OCI-LY7 (cell line): Measurements from ENCODE around the gene RASGRP2. TPM values are rescaled to one million over a fixed set of nuclear protein-coding genes. Genes with fewer than 3 reads are reported as not detected.

Experiments used
- BruUV-seq: library from RNA; stranded (reverse); fragments of 400-500 nt; replicated peaks from 2 replicates; lab custom pipeline; 2021; lab: Mats Ljungman, UMichigan
- CTCF ChIA-PET: fragments of 300-600 bp; sonication (Branson Sonifier 250); formaldehyde crosslinking; loops from one replicate; lab custom pipeline; 2022; ENCODE audit warnings: antibody characterized with exemption; ENCODE audit not compliant: unreplicated experiment; lab: Charles Lee
- POLR2A ChIA-PET: fragments of 300-600 bp; sonication (Branson Sonifier 250); formaldehyde crosslinking; loops from one replicate; lab custom pipeline; 2022; ENCODE audit warnings: antibody characterized with exemption; lab: Charles Lee
- DNase-seq: peaks from one replicate; pipeline ENCODE4 v3.0.0-alpha.2; 2015; ENCODE audit warnings: low spot score
- H2AFZ ChIP-seq: fragments of 200-600 bp; sonication (generic), shearing (Covaris generic); 2 replicates; pipeline ENCODE4 v1.6.1; 2014; ENCODE audit warnings: mild to moderate bottlenecking, antibody characterized with exemption, low read length, moderate library complexity
- H3K27ac ChIP-seq: fragments of 200-600 bp; sonication (generic); 2 replicates; pipeline ENCODE4 v1.5.1; 2014; ENCODE audit warnings: mixed run types, low read depth, mild to moderate bottlenecking, moderate library complexity, low read length, inconsistent platforms; ENCODE audit not compliant: poor library complexity, severe bottlenecking
- H3K36me3 ChIP-seq: fragments of 200-600 bp; sonication (generic); 2 replicates; pipeline ENCODE4 v1.6.1; 2014; ENCODE audit warnings: mild to moderate bottlenecking, antibody characterized with exemption, low read length, moderate library complexity, mixed read lengths; ENCODE audit not compliant: insufficient read depth
- H3K4me1 ChIP-seq: fragments of 200-600 bp; sonication (generic); 2 replicates; pipeline ENCODE4 v1.5.1; 2014; ENCODE audit warnings: mild to moderate bottlenecking, low read length; ENCODE audit not compliant: insufficient read depth, poor library complexity, severe bottlenecking
- H3K4me2 ChIP-seq: fragments of 200-600 bp; sonication (generic); 2 replicates; pipeline ENCODE4 v1.6.1; 2014; ENCODE audit warnings: mild to moderate bottlenecking, low read length
- H3K4me3 ChIP-seq: fragments of 200-600 bp; sonication (generic); 2 replicates; pipeline ENCODE4 v1.5.1; 2014; ENCODE audit warnings: mild to moderate bottlenecking, low read depth, low read length; ENCODE audit not compliant: poor library complexity, severe bottlenecking
- H3K79me2 ChIP-seq: fragments of 200-600 bp; sonication (generic); 2 replicates; pipeline ENCODE4 v1.6.1; 2016; ENCODE audit warnings: low read depth, mild to moderate bottlenecking, low read length, moderate library complexity, mixed read lengths; ENCODE audit not compliant: insufficient read depth
- H3K9me2 ChIP-seq: fragments of 200-600 bp; sonication (generic); 2 replicates; pipeline ENCODE4 v1.6.1; 2016; ENCODE audit warnings: mild to moderate bottlenecking, low read length, mixed read lengths; ENCODE audit not compliant: insufficient read depth
- H3K9me3 ChIP-seq: fragments of 200-600 bp; sonication (generic); 2 replicates; pipeline ENCODE4 v1.6.1; 2014; ENCODE audit warnings: mild to moderate bottlenecking, mixed run types, low read length, mixed read lengths
- H4K20me1 ChIP-seq: fragments of 200-600 bp; sonication (generic); 2 replicates; pipeline ENCODE4 v1.6.1; 2014; ENCODE audit warnings: mild to moderate bottlenecking, antibody characterized with exemption, low read length, moderate library complexity, mixed read lengths; ENCODE audit not compliant: insufficient read depth
- CTCF ChIP-seq: fragments of 200-600 bp; sonication (generic); conservative IDR thresholded peaks from 2 replicates; pipeline ENCODE4 v1.5.1; 2014; ENCODE audit warnings: mild to moderate bottlenecking, antibody characterized with exemption, low read length, moderate library complexity, mixed read lengths
- EZH2phosphoT487 ChIP-seq: fragments of 200-600 bp; sonication (generic); IDR thresholded peaks from 2 replicates; pipeline ENCODE4 v1.6.1; 2018; ENCODE audit warnings: low read depth, borderline replicate concordance, mild to moderate bottlenecking, mixed run types, antibody characterized with exemption, low read length, moderate library complexity, mixed read lengths
- intact Hi-C: fragments of 100-400 bp; cut with micrococcal nuclease; formaldehyde crosslinking; loops from one replicate; pipeline ENCODE4 v1.10.0; 2022; ENCODE audit not compliant: unreplicated experiment
- total RNA-seq, 2 experiments: library from RNA; depleted of rRNA in 1 of 2; stranded (reverse); fragments of >200 nt in 1 of 2; shearing (Covaris generic) in 1 of 2; gene quantifications; 2 replicates each; pipeline ENCODE4 v1.2.3, GENCODE V29; 2014 to 2022

The RASGRP2 gene
- total RNA-seq, 2 experiments from 2014 or later: 127 to 195 TPM

DNA sequence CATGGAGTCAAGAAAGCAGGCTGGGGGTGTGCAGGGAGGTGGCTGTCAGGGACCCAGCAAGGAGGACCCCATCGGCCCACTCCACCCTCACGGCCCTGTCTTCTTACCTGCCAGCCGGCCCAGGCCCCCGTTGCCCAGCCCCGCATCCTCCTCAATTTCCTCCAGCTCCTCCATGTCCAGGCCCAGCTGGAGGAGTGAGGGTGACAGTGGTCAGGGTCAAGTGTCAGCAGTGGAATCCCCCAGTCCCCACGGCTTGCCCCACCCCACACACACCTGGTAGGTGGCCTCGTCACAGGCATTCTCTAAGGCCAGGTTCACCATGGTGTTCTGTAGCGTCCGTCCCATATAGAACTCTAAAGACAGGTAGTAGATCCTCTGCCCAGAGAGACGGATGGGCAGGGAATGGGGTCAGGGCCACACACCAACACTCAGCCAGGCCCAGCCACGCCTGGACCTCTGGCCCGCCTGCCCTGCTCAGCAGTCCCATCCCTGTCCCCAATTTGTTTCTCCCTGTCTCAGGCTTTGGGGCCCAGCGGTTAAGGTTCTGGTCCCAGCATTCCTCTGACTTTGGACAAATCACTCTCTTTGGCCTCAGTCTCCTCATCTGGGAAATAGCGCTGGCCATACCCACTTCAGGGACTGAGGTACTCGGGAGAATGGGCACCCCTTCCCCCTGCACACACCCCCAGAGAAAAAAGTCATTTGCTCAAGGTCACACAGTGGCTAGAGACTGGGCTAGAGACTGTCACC lies 14.6 kb upstream of the RASGRP2 start:
- ChIA-PET CTCF (no interaction called here), POLR2A (no interaction called here)
- Histone ChIP-seq H2AFZ (no peak overlapping the region), H3K79me2 (no peaks in the 10 kb centered on the region), H3K27ac (no peak overlapping the region), H4K20me1 (no peaks in the 10 kb centered on the region), H3K36me3 (peaks cover 18% of the 10 kb centered on the region), H3K9me2 (no peaks in the 10 kb centered on the region), H3K9me3 (no peaks in the 10 kb centered on the region), H3K4me1 (peaks cover 29% of the 10 kb centered on the region), H3K4me3 (no peak overlapping the region), H3K4me2 (no peak overlapping the region)
- DNase-seq: no peak
- intact Hi-C loops: no loop called here
- BruUV-seq: no TSS peak
- no peak for TF ChIP-seq EZH2phosphoT487
- no peak for TF ChIP-seq CTCF

DNA sequence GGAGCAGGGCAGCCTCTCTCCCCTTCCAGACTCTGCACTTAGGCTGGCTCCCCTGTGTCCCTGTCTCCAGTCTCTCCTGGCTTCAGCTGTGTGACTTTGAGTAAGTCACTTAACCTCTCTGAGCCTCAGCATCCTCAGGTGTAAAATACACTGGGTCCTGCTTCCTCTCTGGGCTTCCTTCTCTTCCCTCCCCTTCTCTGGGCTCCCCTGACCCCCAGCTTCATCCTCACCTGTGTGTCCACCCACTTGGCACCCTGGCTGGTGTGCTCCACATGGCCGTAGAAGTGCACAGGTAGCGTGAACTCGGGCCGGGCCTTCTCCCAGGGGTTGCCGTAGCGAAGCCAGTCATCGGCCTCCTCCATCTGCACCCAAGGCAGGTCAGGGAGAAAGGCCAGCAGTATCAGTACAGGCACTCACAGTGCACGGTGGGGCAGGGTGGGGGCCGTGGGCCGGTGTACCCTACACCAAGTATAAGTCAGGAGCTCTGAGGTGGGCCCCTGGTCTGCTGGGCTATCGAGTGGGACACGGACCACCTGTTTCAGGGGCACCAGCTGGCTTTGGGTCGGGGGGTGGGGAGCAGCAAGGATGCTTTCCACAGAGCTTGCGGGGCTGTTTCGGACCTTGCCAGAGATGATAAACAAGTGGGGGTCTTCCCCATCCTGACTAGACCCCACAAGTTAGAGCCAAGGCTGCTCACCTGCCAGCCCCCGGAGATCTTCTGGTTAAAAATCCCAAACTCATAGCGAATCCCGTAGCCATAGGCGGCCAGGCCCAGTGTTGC lies 13.8 kb upstream of the RASGRP2 start:
- Histone ChIP-seq H4K20me1 (no peaks in the 10 kb centered on the region), H3K9me2 (no peaks in the 10 kb centered on the region), H3K27ac (no peak overlapping the region), H3K36me3 (peaks cover 10% of the 10 kb centered on the region), H3K4me2 (no peak overlapping the region), H3K4me1 (peaks cover 21% of the 10 kb centered on the region), H3K79me2 (no peaks in the 10 kb centered on the region), H2AFZ (no peak overlapping the region), H3K4me3 (no peak overlapping the region), H3K9me3 (no peaks in the 10 kb centered on the region)
- intact Hi-C loops: no loop called here
- BruUV-seq: no TSS peak
- CTCF ChIA-PET: no interaction called here
- POLR2A ChIA-PET: no interaction called here
- DNase-seq: no peak
- TF ChIP-seq CTCF: no peak
- TF ChIP-seq EZH2phosphoT487: no peak
